Hindlimb muscle (tissue), 1 donor: ENCODE data around the gene AGPAT1. TPM values are rescaled to one million over a fixed set of nuclear protein-coding genes. Genes with fewer than 3 reads are reported as not detected.

Experiments
- DNase-seq: peaks from one replicate; pipeline ENCODE4 v3.0.0-alpha.2; 2013
- polyA plus RNA-seq: library from polyadenylated mRNA; unstranded; fragments of 120-200 nt; gene quantifications from one replicate; pipeline ENCODE4 v1.2.1, GENCODE V29; 2013; ENCODE audit not compliant: insufficient read length

Gene AGPAT1
- polyA plus RNA-seq, 1 donor, result 66.1 TPM

- no peak for DNase-seq
Measured at GRCh38 chr6:32168807-32169591, 6.9 kb downstream of the AGPAT1 start.

- no peak for DNase-seq
Measured at GRCh38 chr6:32168350-32168749, 7.5 kb downstream of the AGPAT1 start.

- no peak for DNase-seq
Measured at GRCh38 chr6:32167761-32168262, 8.1 kb downstream of the AGPAT1 start.

GRCh38 chr6:32167154-32167760 lies 8.6 kb downstream of the AGPAT1 start:
- DNase-seq, result no peak

- DNase-seq, result no peak
Measured at GRCh38 chr6:32166411-32167061, 9.3 kb downstream of the AGPAT1 start.

- no peak for DNase-seq
Measured at GRCh38 chr6:32164295-32164694, 11.6 kb downstream of the AGPAT1 start, which contains the start of gene EGFL8. EGFL8 (plus strand) TSS chr6:32164595; CDS start chr6:32166166, 1,571 bp downstream.

GRCh38 chr6:32163559-32164258 lies 12.2 kb downstream of the AGPAT1 start:
- no peak for DNase-seq

GRCh38 chr6:32158052-32158451 lies 17.8 kb downstream of the AGPAT1 start:
- DNase-seq, result no peak

- DNase-seq, result no peak
Measured at GRCh38 chr6:32156891-32157290, 19.0 kb downstream of the AGPAT1 start.

- DNase-seq, result peak; percentile 76
Measured at GRCh38 chr6:32154514-32155161, 21.2 kb downstream of the AGPAT1 start.

GRCh38 chr6:32153564-32154513 lies 22.0 kb downstream of the AGPAT1 start, which contains the start of gene PPT2:
PPT2 (plus strand) TSS chr6:32154141; CDS start chr6:32154595, 454 bp downstream.
- peak; percentile 97 for DNase-seq

- no peak for DNase-seq
Measured at GRCh38 chr6:32152769-32153563, 22.9 kb downstream of the AGPAT1 start.

- DNase-seq, result no peak
Measured at GRCh38 chr6:32151863-32152768, 23.8 kb downstream of the AGPAT1 start, which contains the start of gene PRRT1. PRRT1 (minus strand) TSS chr6:32151939; CDS start chr6:32151827, 112 bp downstream.

- no peak for DNase-seq
Measured at GRCh38 chr6:32151181-32151862, 24.6 kb downstream of the AGPAT1 start.

- no peak for DNase-seq
Measured at GRCh38 chr6:32149932-32150870, 25.7 kb downstream of the AGPAT1 start.

GRCh38 chr6:32149092-32149755 lies 26.7 kb downstream of the AGPAT1 start:
- DNase-seq, result no peak
